Measurements from ENCODE around the gene DST. TPM values are rescaled to one million over a fixed set of nuclear protein-coding genes. Genes with fewer than 3 reads are reported as not detected.

DST gene
- total RNA-seq (1 to 10 TPM; 5.7 to 5.9 TPM), total RNA-seq (5.5 to 45.6 (median 16.1) reads per million in 172 experiments)
- polyA plus RNA-seq (2013, experiment 1 of 2) = 4.4 TPM
- 7.2 TPM for polyA plus RNA-seq (2013, experiment 2 of 2)

- H3K27me3 ChIP-seq (ENCODE audit: control insufficient read depth in 1 of 2, insufficient read depth in 2 of 2, low read length in 2 of 2) = no peaks in the 10 kb centered on the region
- no peak for TF ChIP-seq CTCF (IDR thresholded peaks at IDR 0.05)
- Mint-ChIP-seq H3K4me1 (ENCODE audit: low read depth) (no peaks in the 10 kb centered on the region), H3K4me3 (no peak within 1 kb of the TSS), H3K27ac (no peak within 1 kb of the TSS), H3K27me3 (no peaks in the 10 kb centered on the region), H3K9me3 (no peaks in the 10 kb centered on the region), H3K36me3 (ENCODE audit: low read depth) (no peaks in the 10 kb centered on the region)
- DNase-seq (no peak), ATAC-seq (ENCODE audit: poor library complexity) (no peak)
- H3K27ac ChIP-seq (ENCODE audit: low read depth in 1 of 2, low read length in 2 of 2) = no peak within 1 kb of the TSS
- H3K36me3 ChIP-seq (ENCODE audit: insufficient read depth, low read length) = no peaks in the 10 kb centered on the region
- no peaks in the 10 kb centered on the region for H3K9me3 ChIP-seq (ENCODE audit: control insufficient read depth in 1 of 2, insufficient read depth in 1 of 2, low read length in 2 of 2)
- intact Hi-C loops (cut with DNase I, micrococcal nuclease) = no loop called here
- no peaks in the 10 kb centered on the region for H3K4me1 ChIP-seq (ENCODE audit: insufficient read depth, low read length)
- CTCF ChIA-PET = no interaction called here
- POLR2A ChIA-PET = no interaction called here
- H3K4me3 ChIP-seq (ENCODE audit: low read length) = no peak within 1 kb of the TSS
Measured at GRCh38 chr6:56642366-56643261, at the start of gene DST. DST (minus strand) TSS chr6:56642889.

DNA sequence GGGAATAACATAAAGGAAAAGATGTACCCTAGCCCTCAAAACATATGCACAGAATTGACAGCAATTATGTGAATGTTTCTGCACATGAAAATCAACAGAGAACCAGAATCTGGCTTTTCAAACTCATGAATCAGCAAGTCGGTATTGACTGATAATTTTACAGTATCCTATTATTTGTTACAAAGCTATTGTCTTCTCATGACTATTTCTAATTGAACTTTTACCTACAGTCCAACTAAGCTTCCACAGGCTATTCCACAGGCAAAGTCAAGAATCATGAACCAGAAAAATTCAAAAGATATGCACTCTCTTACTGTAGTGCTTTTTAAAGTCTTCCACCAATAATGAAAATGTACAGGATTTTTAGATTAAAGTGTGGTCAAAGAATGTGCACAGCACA lies 49.1 kb upstream of the DST start:
- DNase-seq (no peak), ATAC-seq (ENCODE audit: poor library complexity) (no peak)
- Mint-ChIP-seq H3K27me3 (no peaks in the 10 kb centered on the region), H3K4me3 (no peak overlapping the region), H3K4me1 (ENCODE audit: low read depth) (no peaks in the 10 kb centered on the region), H3K9me3 (no peaks in the 10 kb centered on the region), H3K27ac (no peak overlapping the region), H3K36me3 (ENCODE audit: low read depth) (no peaks in the 10 kb centered on the region)
- ChIA-PET CTCF (no interaction called here), POLR2A (no interaction called here)
- Histone ChIP-seq H3K4me1 (ENCODE audit: insufficient read depth, low read length) (no peaks in the 10 kb centered on the region), H3K27ac (ENCODE audit: low read depth in 1 of 2, low read length in 2 of 2) (no peak overlapping the region), H3K27me3 (ENCODE audit: control insufficient read depth in 1 of 2, insufficient read depth in 2 of 2, low read length in 2 of 2) (peaks cover 0 to 2% of the 10 kb centered on the region in 2 experiments), H3K4me3 (ENCODE audit: low read length) (no peak overlapping the region), H3K36me3 (ENCODE audit: insufficient read depth, low read length) (no peaks in the 10 kb centered on the region), H3K9me3 (ENCODE audit: control insufficient read depth in 1 of 2, insufficient read depth in 1 of 2, low read length in 2 of 2) (no peaks in the 10 kb centered on the region)
- TF ChIP-seq CTCF (IDR thresholded peaks at IDR 0.05) = no peak
- intact Hi-C loops (cut with DNase I, micrococcal nuclease) = no loop called here

DNA sequence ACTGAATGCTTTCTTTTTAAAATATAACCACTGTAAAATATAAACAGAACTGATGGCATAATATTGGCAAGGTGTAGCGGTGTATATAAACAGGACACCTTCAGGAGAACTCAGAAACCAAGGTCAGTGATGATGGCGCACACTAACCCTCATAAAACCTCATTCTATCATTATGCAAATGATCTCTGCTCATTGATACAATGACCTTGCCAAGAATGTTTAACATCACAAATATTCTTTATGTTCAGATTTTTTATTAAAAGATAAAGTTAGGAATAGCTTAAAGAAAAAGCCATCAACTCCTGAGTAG lies 48.6 kb upstream of the DST start:
- ATAC-seq (ENCODE audit: poor library complexity) (no peak), DNase-seq (no peak)
- Mint-ChIP-seq H3K9me3 (no peaks in the 10 kb centered on the region), H3K27ac (no peak overlapping the region), H3K27me3 (no peaks in the 10 kb centered on the region), H3K36me3 (ENCODE audit: low read depth) (no peaks in the 10 kb centered on the region), H3K4me1 (ENCODE audit: low read depth) (no peaks in the 10 kb centered on the region), H3K4me3 (no peak overlapping the region)
- no peaks in the 10 kb centered on the region for H3K9me3 ChIP-seq (ENCODE audit: control insufficient read depth in 1 of 2, insufficient read depth in 1 of 2, low read length in 2 of 2)
- no peak overlapping the region for H3K27ac ChIP-seq (ENCODE audit: low read depth in 1 of 2, low read length in 2 of 2)
- intact Hi-C loops (cut with DNase I, micrococcal nuclease) = no loop called here
- no peaks in the 10 kb centered on the region for H3K4me1 ChIP-seq (ENCODE audit: insufficient read depth, low read length)
- no peak overlapping the region for H3K4me3 ChIP-seq (ENCODE audit: low read length)
- H3K27me3 ChIP-seq (ENCODE audit: control insufficient read depth in 1 of 2, insufficient read depth in 2 of 2, low read length in 2 of 2) = peaks cover 0 to 2% of the 10 kb centered on the region in 2 experiments
- TF ChIP-seq CTCF (IDR thresholded peaks at IDR 0.05) = no peak
- POLR2A ChIA-PET = no interaction called here
- CTCF ChIA-PET = no interaction called here
- no peaks in the 10 kb centered on the region for H3K36me3 ChIP-seq (ENCODE audit: insufficient read depth, low read length)

All from CD4-positive, alpha-beta T cell (primary cell).